Measurements from ENCODE around the gene EPHB2. TPM values are rescaled to one million over a fixed set of nuclear protein-coding genes. Genes with fewer than 3 reads are reported as not detected.

Gene EPHB2
- polyA plus RNA-seq, 1 donor from 2014 or later: 22.8 TPM

- Histone ChIP-seq H3K27ac (ENCODE audit: low read length) (no peak overlapping the region), H3K36me3 (ENCODE audit: insufficient read depth, low read length) (no peaks in the 10 kb centered on the region), H3K9ac (ENCODE audit: low read length) (no peak overlapping the region), H3K4me3 (ENCODE audit: low read length) (no peak overlapping the region), H3K9me3 (ENCODE audit: low read length) (no peaks in the 10 kb centered on the region), H3K4me2 (ENCODE audit: low read length) (no peak overlapping the region), H3K9me2 (ENCODE audit: insufficient read depth, low read length) (no peaks in the 10 kb centered on the region), H3F3A (ENCODE audit: insufficient read depth, low read length, poor library complexity, severe bottlenecking) (no peaks in the 10 kb centered on the region), H4K20me1 (ENCODE audit: insufficient read depth) (no peaks in the 10 kb centered on the region), H3K79me2 (replicated peaks; ENCODE audit: insufficient read depth, low read length) (no peaks in the 10 kb centered on the region), H2AFZ (ENCODE audit: low read depth, low read length) (no peak overlapping the region), H3K27me3 (ENCODE audit: insufficient read depth, low read depth, low read length) (no peaks in the 10 kb centered on the region)
- TF ChIP-seq EZH2 (IDR thresholded peaks at IDR 0.05; ENCODE audit: borderline replicate concordance, insufficient read depth, low read length, poor library complexity, severe bottlenecking): no peak
- no peak for TF ChIP-seq CTCF (IDR thresholded peaks at IDR 0.05; ENCODE audit: poor library complexity, severe bottlenecking)
- no peak for TF ChIP-seq MXI1 (conservative IDR thresholded peaks at IDR 0.05; ENCODE audit: poor library complexity, severe bottlenecking)
- no peak for TF ChIP-seq POLR2AphosphoS5 (IDR thresholded peaks at IDR 0.05)
- TF ChIP-seq EP300 (conservative IDR thresholded peaks at IDR 0.05; ENCODE audit: poor library complexity, severe bottlenecking): no peak
- TF ChIP-seq SMC3 (conservative IDR thresholded peaks at IDR 0.05; ENCODE audit: poor library complexity): no peak
- no peak for TF ChIP-seq TAF1 (IDR thresholded peaks at IDR 0.05; ENCODE audit: low read depth)
- no peak for TF ChIP-seq RAD21 (conservative IDR thresholded peaks at IDR 0.05)
- TF ChIP-seq REST (IDR thresholded peaks at IDR 0.05; ENCODE audit: borderline replicate concordance): no peak
Measured at GRCh38 chr1:22953740-22954141, 243.1 kb downstream of the EPHB2 start.

- Histone ChIP-seq H3K36me3 (ENCODE audit: insufficient read depth, low read length) (no peaks in the 10 kb centered on the region), H3K9me3 (ENCODE audit: low read length) (no peaks in the 10 kb centered on the region), H3K4me3 (ENCODE audit: low read length) (no peak overlapping the region), H3K4me2 (ENCODE audit: low read length) (no peak overlapping the region), H3K9ac (ENCODE audit: low read length) (no peak overlapping the region), H3K79me2 (replicated peaks; ENCODE audit: insufficient read depth, low read length) (no peaks in the 10 kb centered on the region), H3K9me2 (ENCODE audit: insufficient read depth, low read length) (no peaks in the 10 kb centered on the region), H2AFZ (ENCODE audit: low read depth, low read length) (no peak overlapping the region), H4K20me1 (ENCODE audit: insufficient read depth) (no peaks in the 10 kb centered on the region), H3K27ac (ENCODE audit: low read length) (no peak overlapping the region), H3K27me3 (ENCODE audit: insufficient read depth, low read depth, low read length) (no peaks in the 10 kb centered on the region), H3F3A (ENCODE audit: insufficient read depth, low read length, poor library complexity, severe bottlenecking) (no peaks in the 10 kb centered on the region)
- no peak for TF ChIP-seq TAF1 (IDR thresholded peaks at IDR 0.05; ENCODE audit: low read depth)
Measured at GRCh38 chr1:22955146-22955545, 244.5 kb downstream of the EPHB2 start.

GRCh38 chr1:22957066-22957465, 246.4 kb downstream of the EPHB2 start:
- H3K9me3 ChIP-seq (ENCODE audit: low read length): no peaks in the 10 kb centered on the region
- no peaks in the 10 kb centered on the region for H3K9me2 ChIP-seq (ENCODE audit: insufficient read depth, low read length)
- H3K36me3 ChIP-seq (ENCODE audit: insufficient read depth, low read length): no peaks in the 10 kb centered on the region
- TF ChIP-seq CTCF (IDR thresholded peaks at IDR 0.05; ENCODE audit: poor library complexity, severe bottlenecking) (no peak), EZH2 (IDR thresholded peaks at IDR 0.05; ENCODE audit: borderline replicate concordance, insufficient read depth, low read length, poor library complexity, severe bottlenecking) (no peak), SMC3 (conservative IDR thresholded peaks at IDR 0.05; ENCODE audit: poor library complexity) (no peak), REST (IDR thresholded peaks at IDR 0.05; ENCODE audit: borderline replicate concordance) (no peak), RAD21 (conservative IDR thresholded peaks at IDR 0.05) (no peak), POLR2AphosphoS5 (IDR thresholded peaks at IDR 0.05) (no peak), TAF1 (IDR thresholded peaks at IDR 0.05; ENCODE audit: low read depth) (no peak), EP300 (conservative IDR thresholded peaks at IDR 0.05; ENCODE audit: poor library complexity, severe bottlenecking) (no peak), MXI1 (conservative IDR thresholded peaks at IDR 0.05; ENCODE audit: poor library complexity, severe bottlenecking) (no peak)
- H4K20me1 ChIP-seq (ENCODE audit: insufficient read depth): no peaks in the 10 kb centered on the region
- no peak overlapping the region for H3K9ac ChIP-seq (ENCODE audit: low read length)
- no peaks in the 10 kb centered on the region for H3K79me2 ChIP-seq (replicated peaks; ENCODE audit: insufficient read depth, low read length)
- no peak overlapping the region for H2AFZ ChIP-seq (ENCODE audit: low read depth, low read length)
- H3K27ac ChIP-seq (ENCODE audit: low read length): no peak overlapping the region
- no peaks in the 10 kb centered on the region for H3F3A ChIP-seq (ENCODE audit: insufficient read depth, low read length, poor library complexity, severe bottlenecking)
- no peak overlapping the region for H3K4me3 ChIP-seq (ENCODE audit: low read length)
- no peaks in the 10 kb centered on the region for H3K27me3 ChIP-seq (ENCODE audit: insufficient read depth, low read depth, low read length)
- H3K4me2 ChIP-seq (ENCODE audit: low read length): no peak overlapping the region
